Hematopoietic multipotent progenitor cell (in vitro differentiated cells): ENCODE data around the gene CRNKL1. TPM values are rescaled to one million over a fixed set of nuclear protein-coding genes. Genes with fewer than 3 reads are reported as not detected.

Experiments
- DNase-seq, 3 donors: peaks; one replicate each; pipeline ENCODE4 v3.0.0-alpha.2; 2011 to 2015; ENCODE audit warnings: low read depth in 2 of 3, low spot score in 2 of 3
- total RNA-seq: library from RNA; depleted of rRNA; stranded (reverse); fragments of >200 nt; gene quantifications from one replicate; pipeline ENCODE4 v1.2.3, GENCODE V29; 2012

The CRNKL1 gene
- 10.2 TPM for total RNA-seq

- peak; percentile 97 to 99 (median 98) for DNase-seq
Observed at GRCh38 chr20:20052074-20052970, at the start of gene CRNKL1, which contains the start of gene CFAP61. Gene CRNKL1 (minus strand): TSS chr20:20052466. CDS start chr20:20052342, 124 bp downstream. Gene CFAP61 (plus strand): TSS chr20:20052532. CDS start chr20:20056654, 4,122 bp downstream.

- no peak for DNase-seq
Observed at GRCh38 chr20:20100881-20101280, 48.6 kb upstream of the CRNKL1 start.

- DNase-seq: no peak
Observed at GRCh38 chr20:20096421-20096820, 44.2 kb upstream of the CRNKL1 start.

GRCh38 chr20:20095114-20095872 lies 43.0 kb upstream of the CRNKL1 start:
- no peak for DNase-seq

GRCh38 chr20:20094410-20094809 lies 42.1 kb upstream of the CRNKL1 start:
- no peak for DNase-seq

- no peak for DNase-seq
Observed at GRCh38 chr20:20092827-20093226, 40.6 kb upstream of the CRNKL1 start.

GRCh38 chr20:20089939-20090338 lies 37.7 kb upstream of the CRNKL1 start:
- DNase-seq: no peak

- DNase-seq: no peak
Observed at GRCh38 chr20:20089018-20089417, 36.8 kb upstream of the CRNKL1 start.

GRCh38 chr20:20085812-20086211 lies 33.5 kb upstream of the CRNKL1 start:
- no peak for DNase-seq

GRCh38 chr20:20085071-20085470 lies 32.8 kb upstream of the CRNKL1 start:
- no peak for DNase-seq

GRCh38 chr20:20084296-20084752 lies 32.1 kb upstream of the CRNKL1 start:
- no peak for DNase-seq

GRCh38 chr20:20083807-20084206 lies 31.5 kb upstream of the CRNKL1 start:
- peak in 2 of 3 donors; percentile 31 to 73 for DNase-seq

- no peak for DNase-seq
Observed at GRCh38 chr20:20079102-20079784, 27.0 kb upstream of the CRNKL1 start.

- no peak for DNase-seq
Observed at GRCh38 chr20:20078041-20078440, 25.8 kb upstream of the CRNKL1 start.

GRCh38 chr20:20076297-20077065 lies 24.2 kb upstream of the CRNKL1 start:
- no peak for DNase-seq

- no peak for DNase-seq
Observed at GRCh38 chr20:20075032-20075431, 22.8 kb upstream of the CRNKL1 start.

GRCh38 chr20:20073801-20074371 lies 21.6 kb upstream of the CRNKL1 start:
- no peak for DNase-seq

- DNase-seq: peak in 1 of 3 donors; percentile 12
Observed at GRCh38 chr20:20070871-20071726, 18.8 kb upstream of the CRNKL1 start.

- DNase-seq: no peak
Observed at GRCh38 chr20:20065361-20065760, 13.1 kb upstream of the CRNKL1 start.
